Prostate gland (tissue), 2 donors: ENCODE measurements around the gene COX19.

Experiments
- POLR2AphosphoS5 ChIP-seq: sonication (generic); formaldehyde crosslinking; IDR thresholded peaks from one replicate; pipeline ENCODE4 v1.6.1; 2017; ENCODE audit warnings: antibody characterized with exemption
- TF ChIP-seq, protein P1 (sequence below), 4 experiments: fragments of 200-600 bp in 2 of 4; fragments of 450-650 bp in 2 of 4; sonication (generic) in 2 of 4; IDR thresholded peaks; 1 replicate in 3 of 4; 2 replicates in 1 of 4; pipeline ENCODE4 v1.5.1; 2016 to 2019; ENCODE audit warnings: antibody characterized with exemption in 4 of 4, mild to moderate bottlenecking in 2 of 4, moderate library complexity in 2 of 4

DNA sequence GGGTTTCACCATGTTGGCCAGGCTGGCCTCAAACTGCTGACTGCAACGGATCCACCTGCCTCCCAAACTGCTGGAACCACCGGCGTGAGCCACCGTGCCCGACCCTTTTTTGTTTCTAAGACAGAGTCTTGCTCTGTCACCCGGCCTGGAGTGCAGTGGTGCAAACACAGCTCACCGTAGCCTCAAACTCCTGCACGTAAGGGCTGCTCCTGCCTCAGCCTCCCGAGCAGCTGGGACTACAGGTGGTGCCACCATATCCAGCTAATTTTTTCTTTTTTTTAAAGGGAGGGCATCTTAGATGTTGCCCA lies 57.3 kb downstream of the COX19 start:
- no peak for TF ChIP-seq POLR2AphosphoS5
- TF ChIP-seq, protein P1, sequence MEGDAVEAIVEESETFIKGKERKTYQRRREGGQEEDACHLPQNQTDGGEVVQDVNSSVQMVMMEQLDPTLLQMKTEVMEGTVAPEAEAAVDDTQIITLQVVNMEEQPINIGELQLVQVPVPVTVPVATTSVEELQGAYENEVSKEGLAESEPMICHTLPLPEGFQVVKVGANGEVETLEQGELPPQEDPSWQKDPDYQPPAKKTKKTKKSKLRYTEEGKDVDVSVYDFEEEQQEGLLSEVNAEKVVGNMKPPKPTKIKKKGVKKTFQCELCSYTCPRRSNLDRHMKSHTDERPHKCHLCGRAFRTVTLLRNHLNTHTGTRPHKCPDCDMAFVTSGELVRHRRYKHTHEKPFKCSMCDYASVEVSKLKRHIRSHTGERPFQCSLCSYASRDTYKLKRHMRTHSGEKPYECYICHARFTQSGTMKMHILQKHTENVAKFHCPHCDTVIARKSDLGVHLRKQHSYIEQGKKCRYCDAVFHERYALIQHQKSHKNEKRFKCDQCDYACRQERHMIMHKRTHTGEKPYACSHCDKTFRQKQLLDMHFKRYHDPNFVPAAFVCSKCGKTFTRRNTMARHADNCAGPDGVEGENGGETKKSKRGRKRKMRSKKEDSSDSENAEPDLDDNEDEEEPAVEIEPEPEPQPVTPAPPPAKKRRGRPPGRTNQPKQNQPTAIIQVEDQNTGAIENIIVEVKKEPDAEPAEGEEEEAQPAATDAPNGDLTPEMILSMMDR (IDR thresholded peaks at IDR 0.05), result no peak
